Epithelial cell of proximal tubule (primary cell): ENCODE results near the gene NTSR1. TPM values are rescaled to one million over a fixed set of nuclear protein-coding genes. Genes with fewer than 3 reads are reported as not detected.

ENCODE experiments used
- DNase-seq: peaks from one replicate; pipeline ENCODE4 v3.0.0-alpha.2; 2011; ENCODE audit warnings: low read depth
- H3K4me3 ChIP-seq: 2 replicates; pipeline ENCODE4 v1.5.1; 2011; ENCODE audit warnings: low read depth, mild to moderate bottlenecking, low read length
- total RNA-seq: library from RNA; depleted of rRNA; stranded (reverse); fragments of >200 nt; gene quantifications from 2 replicates; pipeline ENCODE4 v1.2.3, GENCODE V29; 2015
- TF ChIP-seq, protein P1 (sequence below): conservative IDR thresholded peaks from 2 replicates; pipeline ENCODE4 v1.5.1; 2012; ENCODE audit warnings: low read depth, mild to moderate bottlenecking, low read length

NTSR1 gene
- total RNA-seq, 1 donor from 2014 or later, result not detected

DNA sequence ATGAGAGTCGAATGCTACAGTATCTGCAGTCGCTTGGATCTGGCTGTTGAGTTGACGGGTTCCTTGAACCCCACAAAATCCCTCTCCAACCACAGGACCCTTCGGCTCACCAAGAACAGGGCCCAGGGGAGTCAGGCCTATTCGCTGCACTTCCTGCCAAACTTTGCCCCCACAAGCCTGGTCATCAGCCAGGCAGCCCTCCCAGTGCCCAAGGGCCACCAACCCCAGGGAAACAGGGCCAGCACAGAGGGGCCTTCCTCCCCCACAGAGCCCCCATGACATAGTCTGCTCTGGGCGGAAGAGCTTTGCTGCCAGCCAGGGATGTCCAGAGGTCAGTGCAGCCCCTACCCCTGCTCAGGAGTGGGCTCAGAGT is 53.1 kb downstream of the NTSR1 start:
- DNase-seq, result no peak
- no peak overlapping the region for H3K4me3 ChIP-seq
- TF ChIP-seq, protein P1, sequence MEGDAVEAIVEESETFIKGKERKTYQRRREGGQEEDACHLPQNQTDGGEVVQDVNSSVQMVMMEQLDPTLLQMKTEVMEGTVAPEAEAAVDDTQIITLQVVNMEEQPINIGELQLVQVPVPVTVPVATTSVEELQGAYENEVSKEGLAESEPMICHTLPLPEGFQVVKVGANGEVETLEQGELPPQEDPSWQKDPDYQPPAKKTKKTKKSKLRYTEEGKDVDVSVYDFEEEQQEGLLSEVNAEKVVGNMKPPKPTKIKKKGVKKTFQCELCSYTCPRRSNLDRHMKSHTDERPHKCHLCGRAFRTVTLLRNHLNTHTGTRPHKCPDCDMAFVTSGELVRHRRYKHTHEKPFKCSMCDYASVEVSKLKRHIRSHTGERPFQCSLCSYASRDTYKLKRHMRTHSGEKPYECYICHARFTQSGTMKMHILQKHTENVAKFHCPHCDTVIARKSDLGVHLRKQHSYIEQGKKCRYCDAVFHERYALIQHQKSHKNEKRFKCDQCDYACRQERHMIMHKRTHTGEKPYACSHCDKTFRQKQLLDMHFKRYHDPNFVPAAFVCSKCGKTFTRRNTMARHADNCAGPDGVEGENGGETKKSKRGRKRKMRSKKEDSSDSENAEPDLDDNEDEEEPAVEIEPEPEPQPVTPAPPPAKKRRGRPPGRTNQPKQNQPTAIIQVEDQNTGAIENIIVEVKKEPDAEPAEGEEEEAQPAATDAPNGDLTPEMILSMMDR, result no peak

DNA sequence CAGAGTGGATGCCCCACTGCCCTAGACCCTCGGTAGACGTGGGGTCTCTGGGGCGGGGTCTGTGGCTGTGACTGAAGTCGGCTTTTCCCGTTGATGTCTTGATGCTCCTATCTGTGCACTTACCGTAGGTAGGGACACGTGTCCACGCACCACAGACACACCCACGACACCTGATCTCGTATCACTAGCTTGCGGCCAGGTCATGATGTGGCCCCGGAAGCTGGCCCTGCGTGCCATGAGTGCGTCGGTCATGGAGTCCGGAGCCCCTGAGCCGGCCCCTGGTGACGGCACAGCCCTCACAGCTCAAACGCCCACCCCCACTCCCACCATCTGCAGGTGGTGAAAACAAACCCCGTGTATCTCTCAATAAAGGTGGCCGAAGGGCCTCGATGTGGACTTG is 53.7 kb downstream of the NTSR1 start:
- no peak overlapping the region for H3K4me3 ChIP-seq
- TF ChIP-seq, protein P1, result no peak
- no peak for DNase-seq

DNA sequence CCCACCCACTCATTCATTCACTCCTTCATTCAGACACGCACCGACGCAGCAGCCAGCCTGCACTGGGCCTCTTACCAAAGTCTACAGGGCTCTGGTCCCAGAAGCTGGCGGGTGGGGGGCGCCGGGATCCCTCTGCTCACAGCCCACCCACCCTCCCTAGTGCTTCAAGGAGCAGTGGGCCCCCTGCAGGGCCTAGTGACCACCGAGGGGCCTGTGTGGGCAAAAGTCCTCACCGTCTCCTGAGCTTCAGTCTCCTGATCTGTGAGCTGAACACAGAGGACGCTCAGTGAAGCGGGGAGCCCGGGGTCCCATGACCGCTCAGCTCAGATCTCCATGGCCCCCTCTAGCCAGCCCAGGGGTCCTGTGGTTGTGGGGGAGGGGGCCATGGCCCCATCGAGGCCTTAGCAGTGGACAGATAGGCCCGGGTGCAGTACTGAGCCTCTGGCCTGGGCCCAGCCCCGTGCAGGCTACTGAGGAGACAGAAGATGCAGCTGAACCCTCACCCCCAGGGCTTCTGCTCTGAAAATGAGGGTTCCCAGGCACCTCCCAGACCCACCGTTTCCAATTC is 54.2 kb downstream of the NTSR1 start:
- DNase-seq, result no peak
- no peak overlapping the region for H3K4me3 ChIP-seq
- TF ChIP-seq, protein P1, result no peak

DNA sequence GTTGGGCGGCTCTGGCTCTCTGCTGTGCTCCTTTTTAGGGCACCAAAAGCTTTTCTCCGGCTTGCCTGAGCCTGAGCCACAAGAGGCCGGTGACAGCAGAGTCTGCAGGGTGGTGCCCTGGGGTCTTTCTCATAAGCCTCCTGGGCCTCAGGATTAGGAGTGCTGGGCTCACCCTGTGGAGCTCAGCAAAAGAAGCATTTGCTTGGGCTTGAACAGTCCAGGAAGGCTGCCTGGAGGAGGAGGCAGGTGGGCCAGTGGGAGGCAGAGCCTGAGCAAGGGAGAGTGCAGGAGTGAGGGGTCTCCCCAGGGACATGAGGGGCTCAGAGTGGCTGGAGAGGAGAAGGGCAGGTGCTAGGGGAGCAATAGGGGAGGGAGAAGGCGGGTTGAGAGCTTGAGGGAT is 54.8 kb downstream of the NTSR1 start:
- TF ChIP-seq, protein P1, result no peak
- DNase-seq, result no peak
- no peak overlapping the region for H3K4me3 ChIP-seq

DNA sequence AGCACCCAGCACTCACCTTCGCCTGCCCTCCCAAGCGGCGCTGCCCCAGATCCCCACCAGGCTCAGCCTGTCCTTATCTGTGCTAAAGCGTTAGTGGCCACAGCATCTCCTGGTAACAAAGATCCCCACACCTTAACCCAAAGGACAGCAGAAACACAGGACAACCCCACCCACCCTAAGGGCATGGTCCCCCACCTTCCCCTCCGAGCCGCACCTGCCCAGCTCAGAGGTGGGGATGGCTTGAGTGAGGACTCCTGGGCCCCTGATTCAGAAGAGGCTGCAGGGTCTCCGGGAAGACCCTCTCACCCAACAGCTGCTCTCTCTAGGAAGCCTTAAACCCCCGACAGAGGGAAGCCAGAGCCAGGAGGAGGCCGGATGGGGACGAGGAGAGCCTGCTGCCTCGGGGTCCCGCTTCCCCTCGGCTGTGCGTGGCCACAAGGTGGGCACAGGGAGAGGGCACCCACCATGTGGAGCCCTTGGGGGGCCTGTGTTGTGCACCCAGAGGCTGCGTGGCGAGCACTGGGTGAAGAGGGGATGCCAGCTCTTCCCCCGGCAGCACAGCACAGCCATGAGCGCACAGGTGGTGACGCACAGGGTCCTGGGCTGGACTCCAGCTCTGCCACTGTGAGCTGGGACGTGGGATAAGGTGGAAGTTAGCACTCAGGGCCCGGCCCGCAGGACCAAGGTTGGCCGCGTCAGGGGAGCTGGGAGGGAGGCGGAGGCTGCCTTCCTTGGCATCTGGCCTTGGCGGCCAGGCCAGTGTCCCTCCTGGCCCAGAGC is 55.7 kb downstream of the NTSR1 start:
- no peak overlapping the region for H3K4me3 ChIP-seq
- TF ChIP-seq, protein P1, result no peak
- DNase-seq, result no peak

DNA sequence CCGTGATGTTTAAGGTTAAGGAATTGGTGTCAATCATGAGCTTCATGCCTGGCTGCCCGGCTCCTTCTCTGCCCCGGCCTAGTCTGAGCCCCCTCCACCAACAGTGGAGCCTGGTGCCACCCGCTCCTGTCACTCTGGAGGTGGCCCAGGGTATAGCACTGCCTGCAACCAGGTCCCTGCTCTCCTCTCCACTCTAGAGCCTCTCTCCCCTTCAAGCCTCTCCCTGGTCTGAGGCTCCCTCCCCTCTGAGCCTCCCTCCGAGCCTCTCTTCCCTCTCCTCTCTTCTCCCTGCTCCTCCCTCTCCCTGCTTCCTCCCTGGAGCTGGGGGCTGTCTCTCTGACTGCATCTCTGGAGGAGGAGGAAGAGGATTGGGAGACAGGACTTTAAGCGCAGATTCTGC is 56.4 kb downstream of the NTSR1 start:
- DNase-seq, result no peak
- TF ChIP-seq, protein P1, result no peak

DNA sequence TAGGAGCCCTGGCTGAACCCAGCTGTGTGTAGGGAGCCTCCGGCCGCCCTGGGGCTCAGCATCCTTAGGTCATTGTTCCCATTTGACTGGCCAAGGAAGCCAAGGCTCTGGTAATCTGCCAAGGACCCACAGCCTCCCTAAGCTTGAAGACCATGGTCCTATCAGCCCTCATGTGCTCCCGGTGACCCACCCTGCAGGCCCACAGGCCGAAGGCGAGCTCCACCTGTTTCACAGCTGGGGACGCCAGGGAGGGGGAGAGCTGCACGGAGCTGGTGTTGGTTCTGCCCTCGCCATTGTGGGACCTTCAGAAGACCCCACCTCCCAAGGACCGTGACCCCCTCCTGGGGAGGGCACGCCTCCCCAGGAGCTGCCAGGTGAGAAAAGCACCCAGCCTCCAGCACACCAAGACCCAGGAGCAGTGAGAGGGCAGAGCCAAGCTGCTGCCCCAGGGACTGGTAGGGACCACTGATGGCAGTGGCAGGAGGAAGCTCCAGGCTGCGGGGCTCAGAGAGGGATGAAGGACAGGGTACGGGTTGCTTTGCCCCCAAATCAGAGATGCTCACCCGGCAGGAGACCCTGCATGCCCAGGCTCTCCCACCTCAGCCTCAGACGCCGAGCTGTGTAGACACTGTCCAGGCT is 56.9 kb downstream of the NTSR1 start:
- no peak for DNase-seq
- TF ChIP-seq, protein P1, result no peak
- no peak overlapping the region for H3K4me3 ChIP-seq

More for the DNA sequence above, 56.4 kb downstream of the NTSR1 start:
- no peak overlapping the region for H3K4me3 ChIP-seq
